ENCODE data around the gene RRAS. TPM values are rescaled to one million over a fixed set of nuclear protein-coding genes. Genes with fewer than 3 reads are reported as not detected.

RRAS gene
- total and polyA plus RNA-seq, 2 of the 4 experiments (the other 2 are of a cell fraction), result 50.2 to 241 TPM

Small RNA genes within 50 kb of the gene (microRNA-seq; reads per million reads assigned to microRNA genes)
- 0 to 2.1 reads per million in 2 experiments for gene MIR5088 (ENCODE audit: insufficient read depth in 1 of 2, insufficient read length in 1 of 2, unreplicated experiment in 1 of 2)

Small RNA genes within 50 kb of the gene (small RNA-seq; reads per million reads assigned to genes)
- gene MIR5088, result 0 reads per million in 5 experiments

Other genes starting within 250 kb of the RRAS start
- not detected in 2 replicates for gene PTH2, start 216.7 kb downstream of the RRAS start, total RNA-seq (2012; rRNA removed)
- not detected in 2 replicates for gene PTH2, start 216.7 kb downstream of the RRAS start, polyA plus RNA-seq (2012; rRNA removed)
- not detected in 2 replicates for gene GFY, start 214.8 kb downstream of the RRAS start, total RNA-seq (2012; rRNA removed)
- not detected in 2 replicates for gene GFY, start 214.8 kb downstream of the RRAS start, polyA plus RNA-seq (2012; rRNA removed)
- not detected in 2 replicates for gene SLC17A7, start 198.6 kb downstream of the RRAS start, total RNA-seq (2012; rRNA removed)
- gene SLC17A7, start 198.6 kb downstream of the RRAS start, polyA plus RNA-seq (2012; rRNA removed), result 0.03 TPM in 1 of 2 replicates, not detected in the other
- 122 and 125 TPM in 2 replicates for gene PIH1D1, start 188.3 kb downstream of the RRAS start, total RNA-seq (2012; rRNA removed)
- 76.8 and 77.9 TPM in 2 replicates for gene PIH1D1, start 188.3 kb downstream of the RRAS start, polyA plus RNA-seq (2012; rRNA removed)
- 10.4 and 11.4 TPM in 2 replicates for gene ALDH16A1, start 186.9 kb downstream of the RRAS start, total RNA-seq (2012; rRNA removed)
- gene ALDH16A1, start 186.9 kb downstream of the RRAS start, polyA plus RNA-seq (2012; rRNA removed), result 12.1 and 12.9 TPM in 2 replicates
- 0.56 and 0.90 TPM in 2 replicates for gene FLT3LG, start 165.9 kb downstream of the RRAS start, total RNA-seq (2012; rRNA removed)
- gene FLT3LG, start 165.9 kb downstream of the RRAS start, polyA plus RNA-seq (2012; rRNA removed), result 8.3 and 10.2 TPM in 2 replicates
- gene RPL13A, start 152.5 kb downstream of the RRAS start, total RNA-seq (2012; rRNA removed), result 1,477 and 1,924 TPM in 2 replicates
- gene RPL13A, start 152.5 kb downstream of the RRAS start, polyA plus RNA-seq (2012; rRNA removed), result 2,069 and 2,840 TPM in 2 replicates
- gene RPS11, start 143.7 kb downstream of the RRAS start, total RNA-seq (2012; rRNA removed), result 3,436 and 3,623 TPM in 2 replicates
- 5,513 and 6,961 TPM in 2 replicates for gene RPS11, start 143.7 kb downstream of the RRAS start, polyA plus RNA-seq (2012; rRNA removed)
- gene FCGRT, start 127.5 kb downstream of the RRAS start, total RNA-seq (2012; rRNA removed), result 14.7 and 17.0 TPM in 2 replicates
- 64.8 and 68.7 TPM in 2 replicates for gene FCGRT, start 127.5 kb downstream of the RRAS start, polyA plus RNA-seq (2012; rRNA removed)
- 102 and 111 TPM in 2 replicates for gene RCN3, start 112.1 kb downstream of the RRAS start, total RNA-seq (2012; rRNA removed)
- gene RCN3, start 112.1 kb downstream of the RRAS start, polyA plus RNA-seq (2012; rRNA removed), result 116 and 119 TPM in 2 replicates
- gene NOSIP, start 59.6 kb downstream of the RRAS start, total RNA-seq (2012; rRNA removed), result 118 and 130 TPM in 2 replicates
- 138 and 164 TPM in 2 replicates for gene NOSIP, start 59.6 kb downstream of the RRAS start, polyA plus RNA-seq (2012; rRNA removed)
- under 0.01 and 0.54 TPM in 2 replicates for gene PRRG2, start 58.8 kb downstream of the RRAS start, total RNA-seq (2012; rRNA removed)
- gene PRRG2, start 58.8 kb downstream of the RRAS start, polyA plus RNA-seq (2012; rRNA removed), result 0.14 and 0.52 TPM in 2 replicates
- gene PRR12, start 49.0 kb downstream of the RRAS start, total RNA-seq (2012; rRNA removed), result 0.28 and 0.36 TPM in 2 replicates
- gene PRR12, start 49.0 kb downstream of the RRAS start, polyA plus RNA-seq (2012; rRNA removed), result 4.0 and 4.1 TPM in 2 replicates
- gene SCAF1, start 2.1 kb upstream of the RRAS start, total RNA-seq (2012; rRNA removed), result 2.2 and 3.1 TPM in 2 replicates
- 14.6 and 14.8 TPM in 2 replicates for gene SCAF1, start 2.1 kb upstream of the RRAS start, polyA plus RNA-seq (2012; rRNA removed)
- gene IRF3, start 25.7 kb upstream of the RRAS start, total RNA-seq (2012; rRNA removed), result 37.2 and 39.6 TPM in 2 replicates
- 65.2 and 95.9 TPM in 2 replicates for gene IRF3, start 25.7 kb upstream of the RRAS start, polyA plus RNA-seq (2012; rRNA removed)
- gene BCL2L12, start 25.8 kb upstream of the RRAS start, total RNA-seq (2012; rRNA removed), result 3.9 and 4.7 TPM in 2 replicates
- gene BCL2L12, start 25.8 kb upstream of the RRAS start, polyA plus RNA-seq (2012; rRNA removed), result 32.6 and 51.4 TPM in 2 replicates
- 672 and 840 TPM in 2 replicates for gene PRMT1, start 37.1 kb upstream of the RRAS start, total RNA-seq (2012; rRNA removed)
- 497 and 529 TPM in 2 replicates for gene PRMT1, start 37.1 kb upstream of the RRAS start, polyA plus RNA-seq (2012; rRNA removed)
- gene ADM5, start 49.5 kb upstream of the RRAS start, total RNA-seq (2012; rRNA removed), result 0.18 and 0.28 TPM in 2 replicates
- 0.99 and 1.7 TPM in 2 replicates for gene ADM5, start 49.5 kb upstream of the RRAS start, polyA plus RNA-seq (2012; rRNA removed)
- gene CPT1C, start 51.0 kb upstream of the RRAS start, total RNA-seq (2012; rRNA removed), result 14.2 and 14.7 TPM in 2 replicates
- 53.1 and 56.1 TPM in 2 replicates for gene CPT1C, start 51.0 kb upstream of the RRAS start, polyA plus RNA-seq (2012; rRNA removed)
- not detected in 2 replicates for gene TSKS, start 123.2 kb upstream of the RRAS start, total RNA-seq (2012; rRNA removed)
- gene TSKS, start 123.2 kb upstream of the RRAS start, polyA plus RNA-seq (2012; rRNA removed), result 0.10 TPM in 1 of 2 replicates, not detected in the other
- gene AP2A1, start 126.9 kb upstream of the RRAS start, total RNA-seq (2012; rRNA removed), result 40.7 and 41.4 TPM in 2 replicates
- 122 and 136 TPM in 2 replicates for gene AP2A1, start 126.9 kb upstream of the RRAS start, polyA plus RNA-seq (2012; rRNA removed)
- 10.6 and 14.3 TPM in 2 replicates for gene FUZ, start 173.1 kb upstream of the RRAS start, total RNA-seq (2012; rRNA removed)
- 10.4 and 12.1 TPM in 2 replicates for gene FUZ, start 173.1 kb upstream of the RRAS start, polyA plus RNA-seq (2012; rRNA removed)
- 4.7 and 5.3 TPM in 2 replicates for gene MED25, start 178.1 kb upstream of the RRAS start, total RNA-seq (2012; rRNA removed)
- 37.0 and 38.5 TPM in 2 replicates for gene MED25, start 178.1 kb upstream of the RRAS start, polyA plus RNA-seq (2012; rRNA removed)
- gene PTOV1, start 211.0 kb upstream of the RRAS start, total RNA-seq (2012; rRNA removed), result 34.4 and 36.1 TPM in 2 replicates
- gene PTOV1, start 211.0 kb upstream of the RRAS start, polyA plus RNA-seq (2012; rRNA removed), result 106 and 107 TPM in 2 replicates
- 10.6 and 14.2 TPM in 2 replicates for gene PNKP, start 227.4 kb upstream of the RRAS start, total RNA-seq (2012; rRNA removed)
- gene PNKP, start 227.4 kb upstream of the RRAS start, polyA plus RNA-seq (2012; rRNA removed), result 25.0 and 33.0 TPM in 2 replicates
- 3.6 and 5.0 TPM in 2 replicates for gene AKT1S1, start 237.2 kb upstream of the RRAS start, total RNA-seq (2012; rRNA removed)
- 54.4 and 68.7 TPM in 2 replicates for gene AKT1S1, start 237.2 kb upstream of the RRAS start, polyA plus RNA-seq (2012; rRNA removed)
- 1.1 and 1.4 TPM in 2 replicates for gene TBC1D17, start 237.6 kb upstream of the RRAS start, total RNA-seq (2012; rRNA removed)
- 26.8 and 27.8 TPM in 2 replicates for gene TBC1D17, start 237.6 kb upstream of the RRAS start, polyA plus RNA-seq (2012; rRNA removed)

All from IMR-90 (cell line).